UCSD-AML1 (cell line): ENCODE data around the gene TRDMT1.

Experiments used
- DNase-seq: peaks from one replicate; lab custom pipeline; 2025; ENCODE audit not compliant: unreplicated experiment; lab: John Stamatoyannopoulos, UW

Gene TRDMT1

DNA sequence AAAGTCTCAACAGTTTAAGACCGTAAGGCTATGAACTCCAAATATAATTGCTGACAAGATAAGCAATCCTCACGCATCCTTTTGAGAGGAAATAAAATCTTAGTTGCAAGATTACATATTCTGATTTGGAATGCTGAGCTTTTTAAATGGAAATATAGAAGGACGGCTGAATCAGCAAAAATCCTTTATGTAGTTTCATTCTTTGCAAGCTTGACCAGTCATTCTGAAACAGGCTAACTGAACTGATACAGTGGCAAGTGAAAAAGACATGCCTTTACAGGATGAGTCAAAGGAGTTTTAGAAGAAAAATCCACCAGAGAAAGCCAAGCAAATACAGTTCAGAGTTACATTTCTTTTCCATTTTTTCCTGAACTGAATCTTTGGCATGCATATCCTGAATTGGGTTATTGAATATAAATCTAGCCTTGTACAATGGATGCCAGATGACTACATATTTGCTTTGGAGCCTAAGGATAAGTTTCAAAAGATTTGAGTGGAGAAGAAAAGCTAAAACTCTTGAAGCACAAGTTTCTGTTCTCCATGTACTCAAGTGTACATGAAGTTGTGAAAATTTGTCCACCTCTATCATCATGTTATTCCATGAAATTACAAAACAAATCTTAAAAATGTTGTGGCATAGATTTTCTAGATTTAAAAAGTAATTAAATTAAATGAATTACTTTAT, 30.9 kb upstream of the TRDMT1 start:
- no peak for DNase-seq

GRCh38 chr10:17231788-17232187, 30.3 kb upstream of the TRDMT1 start:
- no peak for DNase-seq

GRCh38 chr10:17229967-17230682, 28.7 kb upstream of the TRDMT1 start:
- DNase-seq: peak; percentile 85

DNA sequence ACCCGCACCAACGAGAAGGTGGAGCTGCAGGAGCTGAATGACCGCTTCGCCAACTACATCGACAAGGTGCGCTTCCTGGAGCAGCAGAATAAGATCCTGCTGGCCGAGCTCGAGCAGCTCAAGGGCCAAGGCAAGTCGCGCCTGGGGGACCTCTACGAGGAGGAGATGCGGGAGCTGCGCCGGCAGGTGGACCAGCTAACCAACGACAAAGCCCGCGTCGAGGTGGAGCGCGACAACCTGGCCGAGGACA, 28.2 kb upstream of the TRDMT1 start:
- DNase-seq: no peak

DNA sequence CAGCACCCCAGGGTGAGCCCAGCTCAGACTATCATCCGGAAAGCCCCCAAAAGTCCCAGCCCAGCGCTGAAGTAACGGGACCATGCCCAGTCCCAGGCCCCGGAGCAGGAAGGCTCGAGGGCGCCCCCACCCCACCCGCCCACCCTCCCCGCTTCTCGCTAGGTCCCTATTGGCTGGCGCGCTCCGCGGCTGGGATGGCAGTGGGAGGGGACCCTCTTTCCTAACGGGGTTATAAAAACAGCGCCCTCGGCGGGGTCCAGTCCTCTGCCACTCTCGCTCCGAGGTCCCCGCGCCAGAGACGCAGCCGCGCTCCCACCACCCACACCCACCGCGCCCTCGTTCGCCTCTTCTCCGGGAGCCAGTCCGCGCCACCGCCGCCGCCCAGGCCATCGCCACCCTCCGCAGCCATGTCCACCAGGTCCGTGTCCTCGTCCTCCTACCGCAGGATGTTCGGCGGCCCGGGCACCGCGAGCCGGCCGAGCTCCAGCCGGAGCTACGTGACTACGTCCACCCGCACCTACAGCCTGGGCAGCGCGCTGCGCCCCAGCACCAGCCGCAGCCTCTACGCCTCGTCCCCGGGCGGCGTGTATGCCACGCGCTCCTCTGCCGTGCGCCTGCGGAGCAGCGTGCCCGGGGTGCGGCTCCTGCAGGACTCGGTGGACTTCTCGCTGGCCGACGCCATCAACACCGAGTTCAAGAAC, 27.7 kb upstream of the TRDMT1 start:
- peak; percentile 74 for DNase-seq

DNA sequence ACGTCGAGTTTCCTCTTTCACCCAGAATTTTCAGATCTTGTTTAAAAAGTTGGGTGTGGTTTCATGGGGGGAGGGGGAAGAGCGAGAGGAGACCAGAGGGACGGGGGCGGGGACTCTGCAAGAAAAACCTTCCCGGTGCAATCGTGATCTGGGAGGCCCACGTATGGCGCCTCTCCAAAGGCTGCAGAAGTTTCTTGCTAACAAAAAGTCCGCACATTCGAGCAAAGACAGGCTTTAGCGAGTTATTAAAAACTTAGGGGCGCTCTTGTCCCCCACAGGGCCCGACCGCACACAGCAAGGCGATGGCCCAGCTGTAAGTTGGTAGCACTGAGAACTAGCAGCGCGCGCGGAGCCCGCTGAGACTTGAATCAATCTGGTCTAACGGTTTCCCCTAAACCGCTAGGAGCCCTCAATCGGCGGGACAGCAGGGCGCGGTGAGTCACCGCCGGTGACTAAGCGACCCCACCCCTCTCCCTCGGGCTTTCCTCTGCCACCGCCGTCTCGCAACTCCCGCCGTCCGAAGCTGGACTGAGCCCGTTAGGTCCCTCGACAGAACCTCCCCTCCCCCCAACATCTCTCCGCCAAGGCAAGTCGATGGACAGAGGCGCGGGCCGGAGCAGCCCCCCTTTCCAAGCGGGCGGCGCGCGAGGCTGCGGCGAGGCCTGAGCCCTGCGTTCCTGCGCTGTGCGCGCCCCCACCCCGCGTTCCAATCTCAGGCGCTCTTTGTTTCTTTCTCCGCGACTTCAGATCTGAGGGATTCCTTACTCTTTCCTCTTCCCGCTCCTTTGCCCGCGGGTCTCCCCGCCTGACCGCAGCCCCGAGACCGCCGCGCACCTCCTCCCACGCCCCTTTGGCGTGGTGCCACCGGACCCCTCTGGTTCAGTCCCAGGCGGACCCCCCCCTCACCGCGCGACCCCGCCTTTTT, 26.9 kb upstream of the TRDMT1 start, which contains the start of gene VIM:
Gene VIM (plus strand): TSS at position 151 of the 925 bp plus-strand sequence. CDS start 1,182 bp downstream, outside the sequence.
- DNase-seq: peak; percentile 73

GRCh38 chr10:17227367-17228090, 26.1 kb upstream of the TRDMT1 start:
- no peak for DNase-seq

GRCh38 chr10:17226891-17227303, 25.4 kb upstream of the TRDMT1 start:
- no peak for DNase-seq

- DNase-seq: no peak
Observed at GRCh38 chr10:17225808-17226207, 24.3 kb upstream of the TRDMT1 start.

- DNase-seq: no peak
Observed at GRCh38 chr10:17222329-17222728, 20.9 kb upstream of the TRDMT1 start.

GRCh38 chr10:17220652-17221100, 19.2 kb upstream of the TRDMT1 start:
- DNase-seq: no peak

- no peak for DNase-seq
Observed at GRCh38 chr10:17219024-17219423, 17.6 kb upstream of the TRDMT1 start.

- DNase-seq: no peak
Observed at GRCh38 chr10:17217631-17218232, 16.3 kb upstream of the TRDMT1 start.

DNA sequence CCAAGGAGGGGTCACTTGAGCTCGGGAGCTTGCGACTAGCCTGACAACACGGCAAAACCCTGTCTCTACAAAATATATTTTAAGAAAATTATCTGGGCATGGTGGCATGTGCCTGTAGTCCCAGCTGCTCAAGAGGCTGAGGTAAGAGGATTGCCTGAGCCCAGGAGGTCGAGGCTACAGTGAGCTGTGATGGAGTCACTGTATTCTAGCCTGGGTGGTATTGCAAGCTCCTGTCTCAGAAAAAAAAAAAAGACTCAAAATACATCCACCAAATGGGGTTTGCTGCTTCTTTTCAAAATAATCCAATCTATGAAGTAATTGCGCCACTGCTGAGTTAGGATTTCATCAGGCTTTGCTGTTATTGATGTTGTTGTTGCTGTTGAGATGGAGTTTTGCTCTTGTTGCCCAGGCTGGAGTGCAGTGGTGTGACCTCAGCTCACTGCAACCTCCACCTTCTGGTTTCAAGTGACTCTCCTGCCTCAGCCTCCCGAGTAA, 15.5 kb upstream of the TRDMT1 start:
- no peak for DNase-seq

GRCh38 chr10:17216217-17216900, 14.9 kb upstream of the TRDMT1 start:
- no peak for DNase-seq

- no peak for DNase-seq
Observed at GRCh38 chr10:17215782-17216122, 14.3 kb upstream of the TRDMT1 start.

- no peak for DNase-seq
Observed at GRCh38 chr10:17214971-17215781, 13.7 kb upstream of the TRDMT1 start.

GRCh38 chr10:17214526-17214925, 13.1 kb upstream of the TRDMT1 start:
- DNase-seq: no peak
